ENCODE data around the gene MAGI2. TPM values are rescaled to one million over a fixed set of nuclear protein-coding genes. Genes with fewer than 3 reads are reported as not detected.
"Not testable (repeated sequence)": the region's sequence is repeated elsewhere in the genome, so short reads cannot be mapped to it uniquely, and the experiment has no call there.

The MAGI2 gene
- total RNA-seq, 1 donor from 2014 or later = 0.10 TPM

DNA sequence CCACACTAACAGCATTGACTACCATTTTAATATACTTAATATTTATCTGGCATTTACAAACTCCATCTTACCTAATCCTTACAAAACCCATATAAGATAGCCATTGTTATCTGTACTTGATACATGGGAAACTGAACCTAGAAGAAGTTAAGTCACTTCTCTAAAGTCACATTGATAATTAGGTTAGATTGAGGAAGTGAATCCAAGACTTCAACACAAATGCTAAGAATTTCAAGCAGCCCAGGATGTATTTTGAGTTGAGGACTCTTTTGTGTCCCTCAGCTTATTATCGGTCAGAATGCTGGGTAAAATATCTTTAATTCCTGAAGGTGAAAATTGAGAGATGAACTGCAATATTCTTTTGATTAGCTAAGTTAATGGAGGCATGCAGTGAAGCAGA lies 1189.4 kb downstream of the MAGI2 start:
- Mint-ChIP-seq H3K27ac (no peak overlapping the region), H3K36me3 (ENCODE audit: low read depth) (no peaks in the 10 kb centered on the region), H3K4me3 (no peak overlapping the region), H3K9me3 (no peaks in the 10 kb centered on the region), H3K4me1 (ENCODE audit: low read depth) (no peaks in the 10 kb centered on the region), H3K27me3 (ENCODE audit: insufficient read depth) (no peaks in the 10 kb centered on the region)
- no peak for DNase-seq (ENCODE audit: low spot score)
- intact Hi-C loops (cut with micrococcal nuclease) = no loop called here

DNA sequence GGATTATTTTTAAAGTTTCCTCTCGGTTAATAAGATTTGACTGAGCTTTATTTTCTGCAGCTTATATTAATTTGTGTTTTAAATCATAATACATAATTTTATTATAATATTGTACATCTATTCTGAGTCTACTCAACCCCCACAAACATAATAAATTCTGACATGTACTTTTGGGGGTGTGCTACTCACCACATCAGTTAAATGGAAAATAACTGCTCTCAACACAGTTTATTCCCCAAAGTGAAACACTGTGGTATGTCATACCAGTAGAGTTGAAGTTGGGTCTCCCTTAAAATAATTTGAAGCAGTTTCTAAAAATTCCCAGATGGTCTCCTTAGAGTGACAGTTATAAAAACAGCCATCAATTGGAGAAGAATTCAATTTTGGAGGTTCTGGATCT lies 1191.7 kb downstream of the MAGI2 start:
- no peaks in the 10 kb centered on the region for H3K27me3 Mint-ChIP-seq (ENCODE audit: insufficient read depth)

DNA sequence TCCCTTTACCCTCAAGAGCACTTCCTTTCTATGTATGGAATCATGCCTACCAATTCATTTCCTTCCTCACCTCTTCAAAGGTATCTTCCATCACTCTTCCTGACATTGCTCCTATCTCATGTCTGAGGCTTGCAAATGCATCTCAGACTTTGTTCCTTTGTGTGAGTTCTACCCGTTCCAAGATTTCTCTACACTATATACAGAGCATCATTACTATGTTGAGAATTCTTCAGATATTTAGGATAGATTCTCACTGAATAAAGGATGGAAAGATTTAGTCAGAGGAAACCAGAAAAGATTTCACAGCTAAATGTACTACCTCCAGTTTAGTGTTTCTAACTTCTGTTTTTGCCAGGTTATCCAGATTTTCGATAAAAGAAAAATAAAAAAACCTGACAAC lies 1192.2 kb downstream of the MAGI2 start:
- DNase-seq (ENCODE audit: low spot score) = no peak
- H3K27ac Mint-ChIP-seq = no peak overlapping the region
- no peaks in the 10 kb centered on the region for H3K27me3 Mint-ChIP-seq (ENCODE audit: insufficient read depth)
- intact Hi-C loops (cut with micrococcal nuclease) = no loop called here
- no peaks in the 10 kb centered on the region for H3K36me3 Mint-ChIP-seq (ENCODE audit: low read depth)
- no peaks in the 10 kb centered on the region for H3K9me3 Mint-ChIP-seq
- no peaks in the 10 kb centered on the region for H3K4me1 Mint-ChIP-seq (ENCODE audit: low read depth)
- H3K4me3 Mint-ChIP-seq = no peak overlapping the region

More for the DNA sequence above, 1191.7 kb downstream of the MAGI2 start:
- no peak for DNase-seq (ENCODE audit: low spot score)
- intact Hi-C loops (cut with micrococcal nuclease) = no loop called here
- no peaks in the 10 kb centered on the region for H3K9me3 Mint-ChIP-seq
- H3K27ac Mint-ChIP-seq = no peak overlapping the region
- no peak overlapping the region for H3K4me3 Mint-ChIP-seq
- H3K36me3 Mint-ChIP-seq (ENCODE audit: low read depth) = no peaks in the 10 kb centered on the region
- no peaks in the 10 kb centered on the region for H3K4me1 Mint-ChIP-seq (ENCODE audit: low read depth)

DNA sequence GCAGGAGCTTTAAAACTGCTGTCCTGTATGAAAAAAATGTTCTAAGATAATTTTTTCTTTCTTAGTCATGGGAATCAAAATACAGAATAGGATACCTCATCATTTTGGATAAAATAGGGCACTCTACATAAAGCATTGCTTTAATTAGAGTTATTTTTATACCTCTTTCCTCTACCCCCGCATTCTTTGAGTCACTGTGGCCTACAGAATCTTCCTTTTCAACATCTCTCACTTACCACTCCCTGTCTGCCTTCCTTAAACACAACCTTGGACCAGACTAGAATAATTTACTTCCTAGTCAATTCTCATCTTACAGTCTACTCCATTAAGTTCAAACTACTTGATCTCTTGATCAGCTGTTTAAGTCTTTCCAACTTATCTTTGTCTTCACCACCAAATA lies 1192.6 kb downstream of the MAGI2 start:
- Mint-ChIP-seq H3K27me3 (ENCODE audit: insufficient read depth) (no peaks in the 10 kb centered on the region), H3K27ac (no peak overlapping the region), H3K36me3 (ENCODE audit: low read depth) (no peaks in the 10 kb centered on the region), H3K4me3 (no peak overlapping the region), H3K4me1 (ENCODE audit: low read depth) (no peaks in the 10 kb centered on the region), H3K9me3 (no peaks in the 10 kb centered on the region)
- DNase-seq (ENCODE audit: low spot score) = no peak
- intact Hi-C loops (cut with micrococcal nuclease) = no loop called here

DNA sequence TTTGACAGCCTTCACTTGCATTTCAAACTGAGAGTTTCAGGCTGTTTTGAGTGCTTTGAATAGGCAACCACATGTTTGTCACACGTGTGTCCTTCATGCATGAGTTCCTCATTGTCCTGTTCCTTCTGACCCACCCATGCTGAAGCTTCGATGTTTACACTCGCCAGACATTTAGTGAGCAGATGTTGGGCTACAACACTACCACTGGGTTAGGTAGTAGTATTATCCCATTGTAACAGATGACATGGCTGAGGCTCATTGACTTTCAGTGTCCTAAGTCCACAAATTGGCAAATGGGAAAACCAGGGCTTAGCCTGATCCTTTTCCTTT lies 1198.8 kb downstream of the MAGI2 start:
- Mint-ChIP-seq H3K27me3 (ENCODE audit: insufficient read depth) (no peaks in the 10 kb centered on the region), H3K36me3 (ENCODE audit: low read depth) (no peaks in the 10 kb centered on the region), H3K27ac (no peak overlapping the region), H3K4me1 (ENCODE audit: low read depth) (no peaks in the 10 kb centered on the region), H3K9me3 (no peaks in the 10 kb centered on the region), H3K4me3 (no peak overlapping the region)
- DNase-seq (ENCODE audit: low spot score) = no peak
- intact Hi-C loops (cut with micrococcal nuclease) = no loop called here

DNA sequence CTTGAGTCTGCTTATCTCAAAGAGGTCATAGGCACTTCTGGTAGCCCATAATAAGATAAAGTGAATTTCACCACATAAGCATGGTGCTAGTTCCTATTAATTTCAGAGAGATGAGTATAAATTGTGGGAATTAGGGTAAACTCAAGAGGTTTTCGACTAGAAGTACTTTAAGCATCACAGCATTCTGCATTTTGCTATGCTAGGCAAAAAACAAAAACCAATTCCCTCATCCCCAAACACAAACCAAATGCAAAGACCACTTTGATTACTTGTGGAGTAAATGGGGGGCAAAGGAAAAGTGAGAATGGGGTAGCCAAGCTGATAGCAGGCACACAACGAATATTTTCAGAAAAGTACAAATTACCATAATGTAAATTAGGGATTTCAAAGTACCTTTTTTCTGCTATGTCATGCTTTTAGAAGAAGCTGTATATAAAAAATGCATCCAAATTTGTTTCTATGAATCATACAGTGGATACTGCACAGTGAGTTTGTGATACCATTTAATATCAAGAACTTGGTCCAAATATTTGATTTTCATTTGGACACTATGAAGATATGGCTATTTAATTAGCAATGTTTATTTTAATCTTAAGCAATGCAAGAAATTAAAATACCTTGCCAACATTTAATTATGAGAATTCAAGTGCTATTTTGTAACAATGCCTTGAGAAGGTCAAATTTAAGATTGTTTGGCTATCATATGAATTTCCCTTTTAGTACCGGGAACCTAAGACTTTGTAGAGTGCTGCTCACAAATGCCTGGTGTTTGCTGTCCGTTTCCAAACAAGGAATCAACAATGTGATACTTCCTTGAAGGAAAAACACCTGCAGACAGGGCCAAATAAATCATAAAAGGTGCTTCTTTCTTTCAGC lies 1199.4 kb downstream of the MAGI2 start:
- Mint-ChIP-seq H3K9me3 (no peaks in the 10 kb centered on the region), H3K27ac (no peak overlapping the region), H3K4me1 (ENCODE audit: low read depth) (no peaks in the 10 kb centered on the region), H3K36me3 (ENCODE audit: low read depth) (no peaks in the 10 kb centered on the region), H3K27me3 (ENCODE audit: insufficient read depth) (no peaks in the 10 kb centered on the region), H3K4me3 (no peak overlapping the region)
- no peak for DNase-seq (ENCODE audit: low spot score)
- intact Hi-C loops (cut with micrococcal nuclease) = no loop called here

DNA sequence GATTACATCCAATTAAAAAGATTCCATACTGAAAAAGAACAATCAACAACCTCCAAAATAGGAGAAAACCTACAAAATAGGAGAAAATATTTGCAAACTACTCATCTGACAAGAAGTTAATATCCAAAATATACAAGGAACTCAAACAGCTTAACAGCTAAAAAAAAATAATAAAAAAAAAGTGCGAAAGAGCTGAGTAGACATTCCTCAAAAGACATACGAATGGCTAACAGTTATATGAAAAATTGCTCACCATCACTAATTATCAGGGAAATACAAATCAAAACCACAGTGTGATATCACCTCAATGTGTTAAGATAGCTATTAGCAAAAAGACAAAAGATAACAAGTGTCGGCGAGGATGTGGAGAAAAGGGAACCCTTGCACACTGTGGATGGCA lies 1204.6 kb downstream of the MAGI2 start:
- no peak overlapping the region for H3K4me3 Mint-ChIP-seq
- intact Hi-C loops (cut with micrococcal nuclease) = no loop called here
- no peak overlapping the region for H3K27ac Mint-ChIP-seq
- H3K36me3 Mint-ChIP-seq (ENCODE audit: low read depth) = no peaks in the 10 kb centered on the region
- no peak for DNase-seq (ENCODE audit: low spot score)
- H3K27me3 Mint-ChIP-seq (ENCODE audit: insufficient read depth) = no peaks in the 10 kb centered on the region
- H3K9me3 Mint-ChIP-seq = peaks cover 10% of the 10 kb centered on the region
- H3K4me1 Mint-ChIP-seq (ENCODE audit: low read depth) = no peaks in the 10 kb centered on the region

DNA sequence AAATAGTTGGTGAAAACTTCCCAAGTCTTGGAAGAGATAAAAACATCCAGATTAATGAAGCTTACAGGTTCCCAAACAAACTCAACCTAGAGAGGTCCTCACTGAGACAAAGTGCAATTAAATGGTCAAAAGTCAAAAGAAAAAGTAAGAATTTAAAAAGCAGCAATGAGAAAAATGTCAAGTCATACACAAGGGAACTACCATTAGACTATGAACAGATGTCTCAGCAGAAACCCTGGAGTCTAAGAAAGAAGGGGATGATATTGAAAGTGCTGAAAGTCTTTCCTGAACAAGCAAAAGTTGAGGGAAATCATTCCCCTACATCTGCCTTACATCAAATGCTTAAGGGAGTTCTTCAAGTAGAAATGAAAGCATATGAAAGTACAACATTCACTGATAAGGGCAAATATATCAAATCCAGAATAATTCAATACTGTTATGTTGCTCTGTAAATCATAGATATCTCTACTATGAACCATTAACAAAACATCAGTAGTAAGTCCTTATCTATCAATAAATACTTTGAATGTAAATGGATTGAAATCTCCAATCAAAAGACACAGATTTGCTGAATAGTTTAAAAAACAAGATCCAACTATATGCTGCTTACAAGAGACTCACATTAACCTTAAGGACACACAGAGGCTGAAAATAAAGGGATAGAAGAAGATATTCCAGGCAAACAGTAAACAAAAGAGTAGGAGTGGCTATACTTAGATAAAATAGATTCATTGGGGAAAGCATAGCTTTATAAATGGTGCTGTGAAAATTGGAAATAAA lies 1205.4 kb downstream of the MAGI2 start:
- Mint-ChIP-seq H3K36me3 (ENCODE audit: low read depth) (no peaks in the 10 kb centered on the region), H3K27me3 (ENCODE audit: insufficient read depth) (no peaks in the 10 kb centered on the region), H3K9me3 (peaks cover 10% of the 10 kb centered on the region), H3K4me3 (no peak overlapping the region), H3K4me1 (ENCODE audit: low read depth) (no peaks in the 10 kb centered on the region), H3K27ac (no peak overlapping the region)
- intact Hi-C loops (cut with micrococcal nuclease) = no loop called here
- DNase-seq (ENCODE audit: low spot score) = no peak

DNA sequence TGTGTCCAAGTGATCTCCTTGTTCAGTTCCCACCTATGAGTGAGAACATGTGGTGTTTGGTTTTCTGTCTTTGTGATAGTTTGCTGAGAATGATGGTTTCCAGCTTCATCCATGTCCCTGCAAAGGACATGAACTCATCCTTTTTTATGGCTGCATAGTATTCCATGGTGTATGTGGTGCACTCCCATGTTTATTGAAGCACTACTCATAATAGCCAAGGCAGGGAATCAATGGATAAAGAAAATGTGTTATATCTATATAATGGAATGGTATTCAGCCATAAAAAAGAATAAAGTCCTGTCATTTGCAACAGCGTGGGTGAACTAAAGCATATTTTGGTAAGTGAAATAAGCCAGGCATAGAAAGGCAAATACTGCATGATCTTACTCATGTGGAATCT lies 1213.3 kb downstream of the MAGI2 start:
- DNase-seq (ENCODE audit: low spot score); H3K27me3 Mint-ChIP-seq (ENCODE audit: insufficient read depth); intact Hi-C loops (cut with micrococcal nuclease); H3K36me3 Mint-ChIP-seq (ENCODE audit: low read depth); H3K9me3 Mint-ChIP-seq; H3K4me3 Mint-ChIP-seq; H3K27ac Mint-ChIP-seq; H3K4me1 Mint-ChIP-seq (ENCODE audit: low read depth): not testable (repeated sequence)

DNA sequence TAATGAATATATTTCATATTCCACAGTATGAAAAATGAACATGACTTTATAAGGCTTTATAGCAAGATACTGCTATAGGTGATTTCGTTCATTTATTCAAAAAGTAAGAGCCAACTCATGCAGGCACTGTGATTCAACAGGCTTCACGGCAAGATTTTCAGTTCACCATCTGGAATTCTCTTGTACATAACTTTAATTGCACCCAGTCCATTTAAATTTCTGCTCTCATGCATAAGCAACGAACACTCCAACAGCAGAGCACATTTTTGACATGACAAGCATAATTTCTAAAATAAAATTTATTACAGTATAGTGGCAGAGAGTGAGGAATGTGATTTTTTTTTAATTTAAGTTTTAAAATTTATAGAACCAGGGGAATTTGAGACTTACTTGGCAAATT lies 1218.8 kb downstream of the MAGI2 start:
- no peak overlapping the region for H3K4me3 Mint-ChIP-seq
- no peak for DNase-seq (ENCODE audit: low spot score)
- no peak overlapping the region for H3K27ac Mint-ChIP-seq
- peaks cover 6% of the 10 kb centered on the region for H3K9me3 Mint-ChIP-seq
- H3K27me3 Mint-ChIP-seq (ENCODE audit: insufficient read depth) = no peaks in the 10 kb centered on the region
- no peaks in the 10 kb centered on the region for H3K36me3 Mint-ChIP-seq (ENCODE audit: low read depth)
- no peaks in the 10 kb centered on the region for H3K4me1 Mint-ChIP-seq (ENCODE audit: low read depth)
- intact Hi-C loops (cut with micrococcal nuclease) = no loop called here

DNA sequence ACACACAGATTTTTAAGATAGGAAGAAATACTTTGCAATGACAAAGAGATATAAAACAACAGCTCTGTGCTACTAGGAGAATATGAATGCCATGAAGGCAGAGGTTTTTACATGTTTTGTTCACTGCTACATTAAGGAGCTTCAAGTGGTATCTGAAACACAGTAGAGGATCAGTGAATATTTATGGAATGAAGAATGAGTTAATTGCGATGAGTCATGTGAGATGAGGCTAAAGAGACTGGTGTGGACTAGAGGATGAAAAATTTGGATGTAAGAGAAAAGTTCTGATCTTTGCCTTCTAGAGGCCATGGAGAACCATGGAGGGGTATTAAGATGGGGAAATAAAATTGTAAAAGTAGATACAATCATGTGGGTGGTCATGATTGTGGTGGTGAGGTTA lies 1220.7 kb downstream of the MAGI2 start:
- Mint-ChIP-seq H3K9me3 (peaks cover 6% of the 10 kb centered on the region), H3K27ac (no peak overlapping the region), H3K27me3 (ENCODE audit: insufficient read depth) (no peaks in the 10 kb centered on the region), H3K36me3 (ENCODE audit: low read depth) (no peaks in the 10 kb centered on the region), H3K4me1 (ENCODE audit: low read depth) (no peaks in the 10 kb centered on the region), H3K4me3 (no peak overlapping the region)
- DNase-seq (ENCODE audit: low spot score) = no peak
- intact Hi-C loops (cut with micrococcal nuclease) = no loop called here

DNA sequence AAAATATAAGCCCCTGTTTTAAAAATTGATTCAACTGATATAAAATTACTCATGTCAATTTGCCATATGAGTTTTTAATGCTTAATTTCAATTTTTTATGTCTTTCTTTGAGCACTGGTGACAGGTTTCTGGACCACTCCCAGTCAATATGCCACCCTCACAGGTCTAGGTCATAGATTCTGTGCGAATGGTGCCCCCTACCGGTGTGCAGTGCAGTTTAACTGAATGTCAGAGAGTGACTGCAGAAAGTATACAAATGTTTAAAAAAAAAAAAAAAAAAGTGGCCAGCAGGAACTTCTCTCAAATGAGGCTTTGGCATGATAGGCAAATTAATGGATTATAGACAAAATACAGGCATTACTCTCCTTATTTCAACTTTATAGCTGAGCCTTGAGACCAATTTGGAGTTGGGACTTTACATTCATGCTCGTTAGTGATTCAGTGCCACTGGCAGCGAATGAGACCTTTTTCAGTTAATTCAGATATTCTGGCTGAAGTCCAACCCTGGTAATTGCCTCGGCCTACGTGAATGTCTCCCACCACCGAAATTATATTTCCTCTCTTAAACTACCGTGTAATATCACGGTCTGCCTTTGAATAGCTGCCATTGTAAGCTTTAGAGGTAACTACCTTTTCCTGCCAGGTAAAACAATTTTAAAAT lies 1227.3 kb downstream of the MAGI2 start:
- intact Hi-C loops (cut with micrococcal nuclease) = loop anchor here (2.0 to 5.0 kb wide), 2 partner anchors 205 to 284 kb away; no protein-coding TSS in a partner anchor
- Mint-ChIP-seq H3K4me1 (ENCODE audit: low read depth) (no peaks in the 10 kb centered on the region), H3K4me3 (no peak overlapping the region), H3K27ac (no peak overlapping the region), H3K9me3 (no peaks in the 10 kb centered on the region), H3K27me3 (ENCODE audit: insufficient read depth) (no peaks in the 10 kb centered on the region), H3K36me3 (ENCODE audit: low read depth) (no peaks in the 10 kb centered on the region)
- DNase-seq (ENCODE audit: low spot score) = no peak

DNA sequence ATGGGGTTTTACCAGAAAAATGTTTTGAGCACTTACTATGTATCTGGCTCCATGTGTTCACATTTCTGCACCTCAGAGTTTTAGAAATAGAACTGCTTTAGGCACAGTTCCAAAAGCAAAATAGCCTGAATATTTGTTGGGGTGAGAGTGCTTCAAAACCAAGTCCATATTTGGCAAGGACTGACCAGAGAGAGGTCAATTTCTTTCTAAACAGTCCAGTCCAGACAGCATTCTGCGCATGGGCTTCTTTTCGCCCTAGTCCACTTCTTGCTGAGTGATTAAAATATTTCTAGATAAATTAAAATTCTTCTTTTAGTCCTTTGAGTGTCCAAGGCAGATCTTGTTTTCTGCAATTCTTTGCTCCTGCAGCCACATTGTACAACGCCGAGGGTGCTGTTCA lies 1227.9 kb downstream of the MAGI2 start:
- no peak for DNase-seq (ENCODE audit: low spot score)
- intact Hi-C loops (cut with micrococcal nuclease) = loop anchor here (5.0 kb wide), 1 partner anchor 283 kb away; no protein-coding TSS in a partner anchor
- H3K27me3 Mint-ChIP-seq (ENCODE audit: insufficient read depth) = no peaks in the 10 kb centered on the region
- H3K36me3 Mint-ChIP-seq (ENCODE audit: low read depth) = no peaks in the 10 kb centered on the region
- no peak overlapping the region for H3K27ac Mint-ChIP-seq
- no peak overlapping the region for H3K4me3 Mint-ChIP-seq
- H3K9me3 Mint-ChIP-seq = no peaks in the 10 kb centered on the region
- no peaks in the 10 kb centered on the region for H3K4me1 Mint-ChIP-seq (ENCODE audit: low read depth)

Measured in activated T-helper 1 cell treated with anti-CD3 and anti-CD28 coated beads, Interleukin-12 subunit alpha, Interleukin-12 subunit beta, Interleukin-2, Interleukin-4 antibody, amounts not matched to agents 30 ng/mL and 10 ng/mL and 1 ng/mL, durations not matched to agents 14 hours and 24 hours and 36 hours (primary cell).